T1000 (cell line): ENCODE results near the gene TIAM1.

Experiments
- DNase-seq: peaks from one replicate; lab custom pipeline; 2025; ENCODE audit warnings: mixed read lengths; lab: John Stamatoyannopoulos, UW

Gene TIAM1

GRCh38 chr21:31329456-31330143, 14.5 kb downstream of the TIAM1 start:
- no peak for DNase-seq

- DNase-seq, result no peak
These were observed 17.4 kb downstream of the TIAM1 start for GRCh38 chr21:31326522-31327242.

GRCh38 chr21:31318971-31319370, 25.1 kb downstream of the TIAM1 start:
- no peak for DNase-seq

- no peak for DNase-seq
These were observed 26.4 kb downstream of the TIAM1 start for GRCh38 chr21:31317688-31318087.

- no peak for DNase-seq
These were observed 27.4 kb downstream of the TIAM1 start for GRCh38 chr21:31316488-31317169.

- DNase-seq, result no peak
These were observed 28.0 kb downstream of the TIAM1 start for GRCh38 chr21:31316072-31316471.

GRCh38 chr21:31310750-31311149, 33.3 kb downstream of the TIAM1 start:
- no peak for DNase-seq

GRCh38 chr21:31308584-31308983, 35.5 kb downstream of the TIAM1 start:
- DNase-seq, result no peak

- DNase-seq, result no peak
These were observed 38.2 kb downstream of the TIAM1 start for GRCh38 chr21:31305888-31306287.

- no peak for DNase-seq
These were observed 44.5 kb downstream of the TIAM1 start for GRCh38 chr21:31299291-31300147.

GRCh38 chr21:31298618-31299269, 45.3 kb downstream of the TIAM1 start:
- no peak for DNase-seq

GRCh38 chr21:31297806-31298205, 46.3 kb downstream of the TIAM1 start:
- DNase-seq, result no peak

- DNase-seq, result no peak
These were observed 48.4 kb downstream of the TIAM1 start for GRCh38 chr21:31295676-31296075.

GRCh38 chr21:31294691-31295090, 49.4 kb downstream of the TIAM1 start:
- no peak for DNase-seq

GRCh38 chr21:31293986-31294385, 50.1 kb downstream of the TIAM1 start:
- DNase-seq, result peak; percentile 16

- DNase-seq, result no peak
These were observed 53.3 kb downstream of the TIAM1 start for GRCh38 chr21:31290765-31291164.

- DNase-seq, result no peak
These were observed 54.4 kb downstream of the TIAM1 start for GRCh38 chr21:31289702-31290101.

GRCh38 chr21:31288191-31288590, 55.9 kb downstream of the TIAM1 start:
- DNase-seq, result no peak

GRCh38 chr21:31287201-31287600, 56.9 kb downstream of the TIAM1 start:
- DNase-seq, result no peak

- no peak for DNase-seq
These were observed 57.4 kb downstream of the TIAM1 start for GRCh38 chr21:31286621-31287020.

GRCh38 chr21:31284797-31285397, 59.2 kb downstream of the TIAM1 start:
- DNase-seq, result peak; percentile 5
